K562 (cell line): Measurements from ENCODE around the gene LY6G6D. TPM values are rescaled to one million over a fixed set of nuclear protein-coding genes. Genes with fewer than 3 reads are reported as not detected.

ENCODE experiments used
- ARID4B ChIP-seq: sonication (generic); formaldehyde crosslinking; IDR thresholded peaks from 2 replicates; pipeline ENCODE4 v1.8.0; 2022; ENCODE audit warnings: mild to moderate bottlenecking, missing genetic modification reagents
- BCL6 ChIP-seq: fragments of 250-450 bp; sonication (Bioruptor Pico); IDR thresholded peaks from 2 replicates; pipeline ENCODE4 v1.4.0; 2020
- CHD1 ChIP-seq: fragments of 200-600 bp; sonication (generic); IDR thresholded peaks from one replicate; pipeline ENCODE4 v1.6.1; 2012; ENCODE audit warnings: mild to moderate bottlenecking, moderate library complexity, low read length, inconsistent platforms
- DACH1 ChIP-seq: fragments of 450-650 bp; IDR thresholded peaks from 2 replicates; pipeline ENCODE4 v1.6.1; 2018; ENCODE audit not compliant: partially characterized antibody
- DMBX1 ChIP-seq: fragments of 250-450 bp; sonication (Bioruptor Pico); IDR thresholded peaks from 2 replicates; pipeline ENCODE4 v1.8.0; 2022; ENCODE audit warnings: inconsistent platforms, mild to moderate bottlenecking, moderate library complexity, borderline replicate concordance
- FOXP1 ChIP-seq: sonication (generic); formaldehyde crosslinking; IDR thresholded peaks from 2 replicates; pipeline ENCODE4 v1.8.0; 2022; ENCODE audit warnings: mild to moderate bottlenecking, missing genetic modification reagents
- IFI16 ChIP-seq: fragments of 250-450 bp; sonication (Bioruptor Pico); IDR thresholded peaks from 2 replicates; pipeline ENCODE4 v2.1.2; 2022; ENCODE audit warnings: mild to moderate bottlenecking, inconsistent platforms
- KDM4B ChIP-seq, 2 experiments: fragments of 450-650 bp in 1 of 2; sonication (generic) in 1 of 2; IDR thresholded peaks; 2 replicates each; pipeline ENCODE4 v1.6.1; 2016 to 2017; ENCODE audit warnings: borderline replicate concordance in 2 of 2, antibody characterized with exemption in 1 of 2, low read depth in 1 of 2, mild to moderate bottlenecking in 1 of 2
- MIER1 ChIP-seq: fragments of 450-650 bp; IDR thresholded peaks from 2 replicates; pipeline ENCODE4 v1.6.1; 2016; ENCODE audit warnings: antibody characterized with exemption, mild to moderate bottlenecking, low read depth
- NFE2L1 ChIP-seq: fragments of 450-650 bp; IDR thresholded peaks from 2 replicates; pipeline ENCODE4 v1.6.1; 2016; ENCODE audit warnings: missing genetic modification characterization, low read depth, mild to moderate bottlenecking, missing compliant biosample characterization, moderate library complexity, borderline replicate concordance
- NFIC ChIP-seq: fragments of 450-650 bp; IDR thresholded peaks from 2 replicates; pipeline ENCODE4 v1.6.1; 2017; ENCODE audit warnings: mild to moderate bottlenecking, inconsistent platforms
- NR3C1 ChIP-seq: sonication (generic); formaldehyde crosslinking; IDR thresholded peaks from 2 replicates; pipeline ENCODE4 v1.8.1; 2022; ENCODE audit warnings: missing genetic modification reagents
- OTX1 ChIP-seq: fragments of 450-650 bp; formaldehyde crosslinking; IDR thresholded peaks from 2 replicates; pipeline ENCODE4 v1.4.0; 2022; ENCODE audit warnings: mild to moderate bottlenecking
- RAD51 ChIP-seq: fragments of 450-650 bp; IDR thresholded peaks from 2 replicates; pipeline ENCODE4 v1.7.1; 2016; ENCODE audit warnings: low read depth, mild to moderate bottlenecking, borderline replicate concordance
- SMAD3 ChIP-seq: fragments of 450-650 bp; formaldehyde crosslinking; conservative IDR thresholded peaks from 2 replicates; pipeline ENCODE4 v1.4.0; 2020; ENCODE audit warnings: mild to moderate bottlenecking
- SRF ChIP-seq, 2 experiments: fragments of 250-450, 450-650 bp in 1 of 2; sonication (Bioruptor Pico) in 1 of 2; sonication (generic) in 1 of 2; formaldehyde crosslinking; IDR thresholded peaks; 2 replicates each; pipeline versions ENCODE4 v1.5.0 to v1.5.1; 2020 to 2022; ENCODE audit warnings: mild to moderate bottlenecking in 1 of 2, missing genetic modification reagents in 1 of 2
- STAG1 ChIP-seq: sonication (generic); formaldehyde crosslinking; IDR thresholded peaks from 2 replicates; pipeline ENCODE4 v1.5.0; 2020; ENCODE audit warnings: missing genetic modification reagents, borderline replicate concordance
- TOE1 ChIP-seq, 2 experiments: fragments of 450-650 bp in 1 of 2; sonication (generic) in 1 of 2; formaldehyde crosslinking in 1 of 2; IDR thresholded peaks; 2 replicates each; pipeline versions ENCODE4 v1.7.1 to v1.8.0; 2016 to 2022; ENCODE audit warnings: borderline replicate concordance in 2 of 2, mild to moderate bottlenecking in 2 of 2, antibody characterized with exemption in 1 of 2, inconsistent platforms in 1 of 2, low read depth in 1 of 2, missing genetic modification reagents in 1 of 2, moderate library complexity in 1 of 2
- USF1 ChIP-seq: sonication (generic); formaldehyde crosslinking; IDR thresholded peaks from 2 replicates; pipeline ENCODE4 v1.9.0; 2022; ENCODE audit warnings: mild to moderate bottlenecking, missing genetic modification reagents
- ZBTB2 ChIP-seq: fragments of 450-650 bp; IDR thresholded peaks from 2 replicates; pipeline ENCODE4 v1.6.1; 2016; ENCODE audit warnings: antibody characterized with exemption
- ZNF143 ChIP-seq: sonication (generic); formaldehyde crosslinking; IDR thresholded peaks from 2 replicates; pipeline ENCODE4 v1.9.0; 2022; ENCODE audit warnings: mild to moderate bottlenecking, missing genetic modification reagents
- polyA plus RNA-seq, 8 experiments: library from polyadenylated mRNA; depleted of rRNA in 4 of 8; stranded (reverse) in 5 of 8; unstranded in 3 of 8; fragments of >200 nt; fragmentation: Nextera tagmentation in 2 of 8; fragmentation: Illumina TruSeq in 1 of 8; extraction: Ambion mirVana in 2 of 8; extraction: Trizol in 1 of 8; gene quantifications; 2 replicates each; pipeline versions ENCODE4 v1.2.1 to v1.2.3, GENCODE V29; 2011 to 2014; ENCODE audit warnings: inconsistent platforms in 1 of 8, missing spikeins in 1 of 8
- total RNA-seq, 7 experiments: library from RNA; depleted of rRNA in 6 of 7; stranded (reverse); fragments of >200 nt in 6 of 7; fragmentation: Illumina TruSeq in 2 of 7; extraction: Trizol in 2 of 7; gene quantifications; 2 replicates each; pipeline versions ENCODE4 v1.2.1 to v1.2.3, GENCODE V29; 2011 to 2021; ENCODE audit warnings: low replicate concordance in 1 of 7

The LY6G6D gene
- total and polyA plus RNA-seq, 9 of the 15 experiments (the other 6 are each of a cell fraction or from before 2014, with no cell fraction given): 0.30 to 0.38 TPM; not detected in 7

- TF ChIP-seq ARID4B (CRISPR knock-in tag): peak; percentile 71; the same call in 1 of the 2 replicates
- 0 out of 4 replicates have a peak, but pooled peaks of 1 of the 2 experiments have one; percentile 1 for TF ChIP-seq SRF (CRISPR knock-in tag; IDR thresholded peaks at IDR 0.05)
- peak; percentile 69 for TF ChIP-seq NFIC
- TF ChIP-seq MIER1: 0 out of 2 replicates have a peak, but pooled peaks have one; percentile 52
- peak; percentile 69; the same call in 1 of the 2 replicates for TF ChIP-seq FOXP1 (CRISPR knock-in tag)
- TF ChIP-seq TOE1 (IDR thresholded peaks at IDR 0.05; ENCODE audit: borderline replicate concordance): no peak
- peak; percentile 58; the same call in 1 of the 2 replicates for TF ChIP-seq TOE1 (CRISPR knock-in tag; IDR thresholded peaks at IDR 0.05; ENCODE audit: borderline replicate concordance, low read depth)
- no peak for TF ChIP-seq NR3C1
- TF ChIP-seq NFE2L1: no peak
- peak; percentile 62; the same call in 1 of the 2 replicates for TF ChIP-seq USF1 (CRISPR knock-in tag)
- TF ChIP-seq STAG1 (CRISPR knock-in tag): 0 out of 2 replicates have a peak, but pooled peaks have one; percentile 2
- TF ChIP-seq BCL6 (CRISPR knock-in tag): no peak
- no peak for TF ChIP-seq RAD51
- TF ChIP-seq SMAD3 (CRISPR knock-in tag): no peak
- TF ChIP-seq DACH1: no peak
- TF ChIP-seq OTX1 (CRISPR knock-in tag): 0 out of 2 replicates have a peak, but pooled peaks have one; percentile 53
- 0 out of 4 replicates have a peak, but pooled peaks of 1 of the 2 experiments have one; percentile 55 for TF ChIP-seq KDM4B (IDR thresholded peaks at IDR 0.05; ENCODE audit: borderline replicate concordance in 2 of 2, low read depth in 1 of 2)
- no peak for TF ChIP-seq DMBX1 (CRISPR knock-in tag)
- TF ChIP-seq ZNF143: peak; percentile 56; the same call in 1 of the 2 replicates
- TF ChIP-seq ZBTB2: no peak
- TF ChIP-seq IFI16 (CRISPR knock-in tag): no peak
- TF ChIP-seq CHD1: peak; percentile 24
Observed at GRCh38 chr6:31701666-31702404, 13.3 kb upstream of the LY6G6D start (continued).
